ENCODE data around the gene VWA2.

Gene VWA2

GRCh38 chr10:114308531-114309363 lies 69.7 kb downstream of the VWA2 start:
- DNase-seq (ENCODE audit: extremely low read depth, low read depth) = no peak
- no peak for TF ChIP-seq CTCF (IDR thresholded peaks at IDR 0.05; ENCODE audit: low read depth, low read length, missing control alignments)

GRCh38 chr10:114309364-114309651 lies 70.3 kb downstream of the VWA2 start:
- no peak overlapping the region for H3K4me3 ChIP-seq (replicated peaks; ENCODE audit: low read depth, low read length)
- no peak for DNase-seq (ENCODE audit: extremely low read depth, low read depth)
- no peak for TF ChIP-seq CTCF (IDR thresholded peaks at IDR 0.05; ENCODE audit: low read depth, low read length, missing control alignments)

More at GRCh38 chr10:114308531-114309363, 69.7 kb downstream of the VWA2 start:
- H3K4me3 ChIP-seq (replicated peaks; ENCODE audit: low read depth, low read length) = no peak overlapping the region

DNA sequence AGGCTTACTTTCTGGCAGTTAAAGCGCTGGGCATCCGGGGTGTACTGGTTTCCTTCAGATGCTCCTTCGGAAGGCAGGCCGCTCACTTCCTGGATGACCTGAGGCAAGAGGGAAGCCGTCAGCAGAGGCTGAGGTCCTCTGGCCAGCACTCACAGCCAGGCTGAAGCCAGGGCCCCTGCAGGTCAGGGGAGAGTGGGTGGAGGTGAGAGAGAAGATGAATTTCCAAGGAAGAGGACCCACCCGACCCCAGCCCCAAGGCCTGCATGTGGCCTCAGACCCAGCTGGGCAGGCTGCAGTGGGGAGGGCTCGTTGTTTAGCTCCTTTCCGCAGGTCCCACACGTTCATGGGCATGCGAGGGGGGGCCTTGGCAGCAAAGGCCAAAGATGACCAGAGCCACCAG lies 71.3 kb downstream of the VWA2 start:
- H3K4me3 ChIP-seq (replicated peaks; ENCODE audit: low read depth, low read length) = no peak overlapping the region
- TF ChIP-seq CTCF (IDR thresholded peaks at IDR 0.05; ENCODE audit: low read depth, low read length, missing control alignments) = no peak
- no peak for DNase-seq (ENCODE audit: extremely low read depth, low read depth)

- no peak for TF ChIP-seq CTCF (IDR thresholded peaks at IDR 0.05; ENCODE audit: low read depth, low read length, missing control alignments)
- H3K4me3 ChIP-seq (replicated peaks; ENCODE audit: low read depth, low read length) = no peak overlapping the region
- no peak for DNase-seq (ENCODE audit: extremely low read depth, low read depth)
Observed at GRCh38 chr10:114311023-114311422, 72.0 kb downstream of the VWA2 start.

GRCh38 chr10:114311496-114312209 lies 72.6 kb downstream of the VWA2 start:
- TF ChIP-seq CTCF (IDR thresholded peaks at IDR 0.05; ENCODE audit: low read depth, low read length, missing control alignments) = no peak
- no peak for DNase-seq (ENCODE audit: extremely low read depth, low read depth)
- no peak overlapping the region for H3K4me3 ChIP-seq (replicated peaks; ENCODE audit: low read depth, low read length)

- no peak overlapping the region for H3K4me3 ChIP-seq (replicated peaks; ENCODE audit: low read depth, low read length)
- TF ChIP-seq CTCF (IDR thresholded peaks at IDR 0.05; ENCODE audit: low read depth, low read length, missing control alignments) = no peak
- no peak for DNase-seq (ENCODE audit: extremely low read depth, low read depth)
Observed at GRCh38 chr10:114313139-114313538, 74.1 kb downstream of the VWA2 start.
